ENCODE data around the gene POTEH.
"Not testable (repeated sequence)": the region's sequence is repeated elsewhere in the genome, so short reads cannot be mapped to it uniquely, and the experiment has no call there.

GRCh38 chr22:15721884-15722283, 32.1 kb downstream of the POTEH start:
- not testable (repeated sequence) for TF ChIP-seq CTCF (IDR thresholded peaks at IDR 0.05; ENCODE audit: poor library complexity, severe bottlenecking); EZH2 (IDR thresholded peaks at IDR 0.05; ENCODE audit: borderline replicate concordance, insufficient read depth, low read length, poor library complexity, severe bottlenecking); MXI1 (conservative IDR thresholded peaks at IDR 0.05; ENCODE audit: poor library complexity, severe bottlenecking); POLR2AphosphoS5 (IDR thresholded peaks at IDR 0.05); TAF1 (IDR thresholded peaks at IDR 0.05; ENCODE audit: low read depth); RAD21 (conservative IDR thresholded peaks at IDR 0.05); EP300 (conservative IDR thresholded peaks at IDR 0.05; ENCODE audit: poor library complexity, severe bottlenecking); SMC3 (conservative IDR thresholded peaks at IDR 0.05; ENCODE audit: poor library complexity)
- TF ChIP-seq, protein P1, sequence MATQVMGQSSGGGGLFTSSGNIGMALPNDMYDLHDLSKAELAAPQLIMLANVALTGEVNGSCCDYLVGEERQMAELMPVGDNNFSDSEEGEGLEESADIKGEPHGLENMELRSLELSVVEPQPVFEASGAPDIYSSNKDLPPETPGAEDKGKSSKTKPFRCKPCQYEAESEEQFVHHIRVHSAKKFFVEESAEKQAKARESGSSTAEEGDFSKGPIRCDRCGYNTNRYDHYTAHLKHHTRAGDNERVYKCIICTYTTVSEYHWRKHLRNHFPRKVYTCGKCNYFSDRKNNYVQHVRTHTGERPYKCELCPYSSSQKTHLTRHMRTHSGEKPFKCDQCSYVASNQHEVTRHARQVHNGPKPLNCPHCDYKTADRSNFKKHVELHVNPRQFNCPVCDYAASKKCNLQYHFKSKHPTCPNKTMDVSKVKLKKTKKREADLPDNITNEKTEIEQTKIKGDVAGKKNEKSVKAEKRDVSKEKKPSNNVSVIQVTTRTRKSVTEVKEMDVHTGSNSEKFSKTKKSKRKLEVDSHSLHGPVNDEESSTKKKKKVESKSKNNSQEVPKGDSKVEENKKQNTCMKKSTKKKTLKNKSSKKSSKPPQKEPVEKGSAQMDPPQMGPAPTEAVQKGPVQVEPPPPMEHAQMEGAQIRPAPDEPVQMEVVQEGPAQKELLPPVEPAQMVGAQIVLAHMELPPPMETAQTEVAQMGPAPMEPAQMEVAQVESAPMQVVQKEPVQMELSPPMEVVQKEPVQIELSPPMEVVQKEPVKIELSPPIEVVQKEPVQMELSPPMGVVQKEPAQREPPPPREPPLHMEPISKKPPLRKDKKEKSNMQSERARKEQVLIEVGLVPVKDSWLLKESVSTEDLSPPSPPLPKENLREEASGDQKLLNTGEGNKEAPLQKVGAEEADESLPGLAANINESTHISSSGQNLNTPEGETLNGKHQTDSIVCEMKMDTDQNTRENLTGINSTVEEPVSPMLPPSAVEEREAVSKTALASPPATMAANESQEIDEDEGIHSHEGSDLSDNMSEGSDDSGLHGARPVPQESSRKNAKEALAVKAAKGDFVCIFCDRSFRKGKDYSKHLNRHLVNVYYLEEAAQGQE (IDR thresholded peaks at IDR 0.05; ENCODE audit: borderline replicate concordance) = not testable (repeated sequence)

Data from neural cell (in vitro differentiated cells).